ELR (cell line): ENCODE measurements around the gene ASPSCR1.
A peak's percentile ranks its signal among the peaks of the same experiment; 100 is the strongest.
"Not testable (repeated sequence)": the region's sequence is repeated elsewhere in the genome, so short reads cannot be mapped to it uniquely, and the experiment has no call there.

Experiments
- DNase-seq: peaks from one replicate; pipeline ENCODE4 v3.0.0-alpha.2; 2015; ENCODE audit warnings: low read depth

ASPSCR1 gene

GRCh38 chr17:81941484-81942166 lies 35.8 kb upstream of the ASPSCR1 start:
- DNase-seq, result no peak

GRCh38 chr17:81942167-81942553 lies 35.3 kb upstream of the ASPSCR1 start:
- no peak for DNase-seq

DNA sequence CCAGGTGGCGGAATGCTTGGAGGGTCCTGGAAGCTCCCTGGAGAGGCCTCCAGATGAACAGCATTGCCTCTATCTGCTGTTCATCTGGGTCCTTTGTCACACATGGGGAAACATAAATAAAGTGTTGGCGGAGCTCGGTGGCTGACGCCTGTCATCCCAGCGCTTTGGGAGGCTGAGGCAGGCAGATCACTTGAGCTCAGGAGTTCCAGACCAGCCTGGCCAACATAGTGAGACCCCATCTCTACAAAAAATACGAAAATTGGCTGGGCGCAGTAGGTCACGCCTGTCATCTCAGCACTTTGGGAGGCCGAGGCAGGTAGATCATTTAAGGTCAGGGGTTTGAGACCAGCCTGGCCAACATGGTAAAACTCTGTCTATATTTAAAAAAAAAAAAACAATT lies 32.6 kb upstream of the ASPSCR1 start:
- no peak for DNase-seq

GRCh38 chr17:81947189-81947588 lies 30.2 kb upstream of the ASPSCR1 start, which contains the start of gene MYADML2:
MYADML2 (minus strand) TSS chr17:81947233; CDS start chr17:81941741, 5,492 bp downstream.
- no peak for DNase-seq

GRCh38 chr17:81948635-81949378 lies 28.6 kb upstream of the ASPSCR1 start:
- DNase-seq, result no peak

GRCh38 chr17:81950501-81950900 lies 26.9 kb upstream of the ASPSCR1 start:
- no peak for DNase-seq

GRCh38 chr17:81951785-81952684 lies 25.4 kb upstream of the ASPSCR1 start:
- DNase-seq, result no peak

DNA sequence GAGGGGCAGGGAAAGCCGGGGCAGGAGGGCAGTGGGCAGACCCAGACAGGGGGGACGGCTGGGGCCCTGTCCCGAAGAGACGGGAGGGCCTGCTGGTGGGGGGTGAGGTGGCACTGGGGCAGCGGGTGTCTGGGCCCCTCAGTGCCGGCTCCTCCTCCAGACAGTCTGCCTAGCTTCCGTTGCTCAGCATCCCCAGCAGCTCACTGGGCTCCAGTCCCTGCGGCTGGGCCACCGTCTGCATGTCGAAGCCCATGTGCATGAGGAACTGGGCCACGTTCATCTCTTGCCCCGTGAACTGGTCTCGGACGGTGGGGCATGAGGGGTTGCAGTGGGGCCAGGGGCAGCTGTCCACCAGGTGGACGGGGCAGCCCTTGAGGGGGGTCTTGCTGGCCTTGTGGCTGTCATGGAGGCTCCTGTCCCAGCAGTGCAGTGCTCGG lies 24.6 kb upstream of the ASPSCR1 start:
- no peak for DNase-seq

DNA sequence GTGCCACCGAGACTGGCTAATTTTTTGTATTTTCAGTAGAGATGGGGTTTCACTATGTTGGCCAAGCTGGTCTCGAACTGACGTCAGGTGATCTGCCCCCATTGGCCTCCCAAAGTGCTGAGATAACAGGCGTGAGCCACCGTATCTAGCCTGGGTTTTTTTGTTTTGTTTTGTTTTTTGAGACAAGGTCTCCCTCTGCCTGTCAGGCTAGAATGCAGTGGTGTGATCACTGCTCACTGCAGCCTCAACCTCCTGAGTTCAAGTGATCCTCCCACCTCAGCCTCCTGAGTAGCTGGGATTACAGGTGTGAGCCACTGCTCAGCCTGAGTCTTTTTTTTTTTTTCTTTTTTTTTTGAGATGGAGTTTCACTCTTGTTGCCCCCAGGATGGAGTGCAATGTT lies 24.0 kb upstream of the ASPSCR1 start:
- not testable (repeated sequence) for DNase-seq

GRCh38 chr17:81954131-81955057 lies 23.0 kb upstream of the ASPSCR1 start:
- peak; percentile 30 for DNase-seq

- DNase-seq, result no peak
Observed at GRCh38 chr17:81955058-81955681, 22.3 kb upstream of the ASPSCR1 start.

- DNase-seq, result no peak
Observed at GRCh38 chr17:81955756-81956544, 21.5 kb upstream of the ASPSCR1 start.

DNA sequence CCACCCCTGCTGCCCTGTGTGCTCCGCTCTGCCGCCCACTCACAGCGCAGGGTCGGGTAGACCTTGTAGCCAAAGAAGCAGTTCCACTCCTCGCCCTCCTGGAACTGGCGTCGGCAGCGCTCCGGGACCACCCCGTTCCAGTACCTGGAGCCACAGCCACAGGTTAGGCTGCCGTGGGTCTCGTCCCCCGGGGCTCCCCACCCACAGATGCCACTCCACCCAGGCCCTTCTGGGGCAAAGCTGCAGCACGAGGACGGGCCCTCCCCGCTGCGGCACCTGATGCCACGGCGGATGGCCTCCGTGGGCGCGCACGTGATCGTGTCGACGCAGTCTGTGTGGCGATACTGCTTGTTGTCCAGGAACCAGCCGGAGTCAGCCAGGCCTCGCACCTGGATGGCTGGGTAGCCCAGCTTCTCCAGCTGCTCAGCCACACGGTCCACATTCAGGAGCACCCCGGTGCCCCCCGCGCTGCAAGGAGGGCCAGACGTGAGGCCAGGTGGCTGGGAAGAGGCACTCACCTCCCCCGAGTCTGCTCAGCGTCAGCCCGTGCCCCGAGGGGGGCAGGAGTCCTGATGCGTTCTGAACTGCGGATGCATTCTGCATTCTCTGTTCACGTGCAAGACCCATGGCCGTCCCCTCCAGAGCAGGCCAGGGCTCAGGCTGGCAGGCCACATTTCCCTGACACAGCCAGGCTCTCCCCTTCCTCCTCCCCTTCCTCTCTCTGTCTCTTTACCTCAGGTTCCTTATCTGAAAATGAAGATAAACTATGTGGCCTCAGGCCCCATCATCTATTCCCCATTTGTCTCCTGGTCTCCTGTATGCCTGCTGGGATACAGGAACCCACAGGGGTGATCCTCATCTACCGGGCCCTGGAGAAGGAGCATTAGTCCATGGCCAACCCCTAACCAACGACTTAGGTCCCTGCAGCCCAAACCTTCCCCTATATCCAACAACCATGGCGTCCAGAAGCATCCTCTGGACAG lies 20.5 kb upstream of the ASPSCR1 start:
- DNase-seq, result no peak

DNA sequence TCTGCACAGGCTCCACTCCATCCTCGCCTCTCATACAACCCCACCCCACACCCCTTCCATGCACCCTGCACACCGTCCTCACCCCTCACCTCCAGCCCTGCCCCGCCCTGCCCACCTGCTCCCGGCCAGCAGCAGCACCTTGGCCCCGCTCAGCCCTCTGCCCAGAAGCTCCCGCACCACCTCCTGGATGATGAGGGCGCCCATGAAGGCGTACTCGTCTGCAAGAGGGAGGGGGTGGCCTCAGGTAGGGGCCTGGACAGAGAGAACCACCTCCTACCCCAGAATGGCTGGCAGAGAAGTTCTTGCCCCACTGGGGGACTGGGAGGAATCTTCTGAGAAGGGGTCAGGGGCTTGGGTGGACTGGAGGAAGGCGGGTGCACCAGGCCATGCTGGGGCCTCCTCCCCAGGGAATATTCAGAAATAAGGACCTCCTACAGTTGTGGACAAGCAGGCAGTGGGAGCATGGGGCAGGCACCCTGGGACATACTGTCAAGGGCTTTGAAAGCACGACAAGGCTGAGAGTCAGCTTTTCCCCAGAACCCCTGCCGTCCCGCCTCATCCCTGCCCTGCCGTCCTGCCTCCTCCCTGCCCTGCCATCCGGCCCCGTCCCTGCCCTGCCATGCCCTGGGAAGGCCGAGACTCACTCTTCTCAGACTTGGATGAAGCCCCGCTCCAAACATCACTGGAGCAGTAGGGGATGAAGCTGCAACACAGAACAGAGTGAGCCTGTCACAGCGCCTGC lies 19.6 kb upstream of the ASPSCR1 start:
- no peak for DNase-seq

DNA sequence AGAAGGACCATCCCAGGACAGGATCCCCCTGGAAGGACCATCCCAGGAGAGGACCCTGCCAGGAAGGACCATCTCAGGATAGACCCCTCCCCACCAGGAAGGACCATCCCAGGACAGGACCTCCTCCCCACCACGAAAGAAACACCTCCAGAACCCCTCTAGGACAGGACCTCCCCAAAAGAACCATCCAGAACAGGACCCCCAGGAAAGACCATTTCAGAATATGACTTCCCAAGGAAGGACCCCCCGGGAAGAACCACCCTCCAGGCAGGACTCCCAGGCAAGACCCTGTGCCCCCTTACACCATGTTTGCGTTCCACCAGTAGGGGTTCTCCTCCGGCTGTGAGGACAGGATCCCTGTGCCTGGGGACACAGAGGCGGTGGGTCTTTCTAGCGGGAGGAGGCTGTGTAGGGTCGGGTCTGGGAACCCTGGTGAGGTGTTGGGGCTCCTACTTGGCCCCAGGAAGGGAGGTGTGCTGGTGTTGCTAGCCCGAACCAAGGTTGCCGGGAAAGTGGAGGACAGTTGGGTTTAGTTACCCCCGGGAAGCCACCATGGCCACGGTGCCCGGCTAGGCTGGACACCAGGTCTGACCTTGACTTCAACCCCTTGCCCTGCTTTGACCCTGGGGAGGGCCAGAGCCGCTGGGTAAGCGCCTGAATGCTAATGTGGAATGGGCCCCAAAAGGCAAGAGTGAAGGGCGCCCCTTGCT lies 18.6 kb upstream of the ASPSCR1 start:
- DNase-seq, result no peak

GRCh38 chr17:81959362-81960129 lies 17.9 kb upstream of the ASPSCR1 start:
- DNase-seq, result peak; percentile 63
